IMR-90 (cell line): ENCODE data around the gene SCYGR6. TPM values are rescaled to one million over a fixed set of nuclear protein-coding genes. Genes with fewer than 3 reads are reported as not detected.

Experiments
- ATAC-seq: fragments of 200-7000 bp; cut with Tn5 transposase; 2 replicates; pipeline ENCODE4 v1.9.1; 2020; ENCODE audit warnings: low read depth, mild to moderate bottlenecking, moderate library complexity
- BruUV-seq: library from RNA; stranded (reverse); fragments of 400-500 nt; replicated peaks from 2 replicates; lab custom pipeline; 2021; lab: Mats Ljungman, UMichigan
- CTCF ChIA-PET: fragments of 300-600 bp; formaldehyde crosslinking; extraction: SDS; loops from one replicate; lab custom pipeline; 2021; ENCODE audit warnings: antibody characterized with exemption; lab: Yijun Ruan, JAX
- POLR2A ChIA-PET: fragments of 300-600 bp; sonication (Branson Sonifier 250); formaldehyde crosslinking; loops from one replicate; lab custom pipeline; 2022; ENCODE audit warnings: antibody characterized with exemption; ENCODE audit not compliant: unreplicated experiment; lab: Charles Lee
- DNase-seq: peaks from one replicate; pipeline ENCODE4 v3.0.0; 2013
- H2AFZ ChIP-seq: replicated peaks from 2 replicates; pipeline ENCODE3; 2013; ENCODE audit warnings: low read length, mild to moderate bottlenecking; ENCODE audit not compliant: poor library complexity
- H2AK5ac ChIP-seq: 2 replicates; pipeline ENCODE4 v1.6.1; 2013; ENCODE audit warnings: low read depth, low read length, inconsistent platforms
- H2AK9ac ChIP-seq: replicated peaks from 2 replicates; pipeline ENCODE3; 2013; ENCODE audit warnings: mild to moderate bottlenecking, low read depth, low read length, moderate library complexity; ENCODE audit not compliant: poor library complexity
- H2BK120ac ChIP-seq: 2 replicates; pipeline ENCODE4 v1.6.1; 2013; ENCODE audit warnings: low read depth, low read length, inconsistent platforms
- H2BK15ac ChIP-seq: 3 replicates; pipeline ENCODE4 v1.6.1; 2013; ENCODE audit warnings: low read depth, low read length, inconsistent platforms
- H2BK20ac ChIP-seq: 2 replicates; pipeline ENCODE4 v1.6.1; 2013; ENCODE audit warnings: low read depth, mild to moderate bottlenecking, inconsistent platforms, low read length, moderate library complexity
- H2BK5ac ChIP-seq: 2 replicates; pipeline ENCODE4 v1.6.1; 2013; ENCODE audit warnings: mild to moderate bottlenecking, low read depth, low read length, inconsistent platforms; ENCODE audit not compliant: poor library complexity, severe bottlenecking
- H3K14ac ChIP-seq: replicated peaks from 2 replicates; pipeline ENCODE4 v1.6.1; 2013; ENCODE audit warnings: low read depth, low read length, inconsistent platforms
- H3K18ac ChIP-seq: 2 replicates; pipeline ENCODE4 v1.6.1; 2013; ENCODE audit warnings: low read depth, low read length, control low read depth
- H3K23ac ChIP-seq: 2 replicates; pipeline ENCODE4 v1.6.1; 2013; ENCODE audit warnings: low read depth, low read length, inconsistent platforms
- H3K27ac ChIP-seq: 2 replicates; pipeline ENCODE4 v1.5.1; 2013; ENCODE audit warnings: mild to moderate bottlenecking, control low read depth, low read length; ENCODE audit not compliant: insufficient read depth
- H3K27me3 ChIP-seq: 2 replicates; pipeline ENCODE4 v1.6.1; 2013; ENCODE audit warnings: low read length; ENCODE audit not compliant: control insufficient read depth, insufficient read depth
- H3K36me3 ChIP-seq: 2 replicates; pipeline ENCODE4 v1.6.1; 2013; ENCODE audit warnings: low read length, mixed read lengths; ENCODE audit not compliant: control insufficient read depth, insufficient read depth
- H3K4ac ChIP-seq: 2 replicates; pipeline ENCODE4 v1.6.1; 2013; ENCODE audit warnings: low read depth, low read length, inconsistent platforms
- H3K4me1 ChIP-seq: 2 replicates; pipeline ENCODE4 v1.6.1; 2013; ENCODE audit warnings: low read length, mixed read lengths; ENCODE audit not compliant: control insufficient read depth, insufficient read depth
- H3K4me2 ChIP-seq: 2 replicates; pipeline ENCODE4 v1.6.1; 2013; ENCODE audit warnings: low read depth, mild to moderate bottlenecking, control low read depth, low read length, moderate library complexity
- H3K4me3 ChIP-seq: 2 replicates; pipeline ENCODE4 v1.5.1; 2013; ENCODE audit warnings: low read depth, mild to moderate bottlenecking, control low read depth, low read length, moderate library complexity; ENCODE audit not compliant: insufficient read depth
- H3K56ac ChIP-seq: 2 replicates; pipeline ENCODE4 v1.6.1; 2013; ENCODE audit warnings: low read length, inconsistent platforms; ENCODE audit not compliant: insufficient read depth; ENCODE audit errors: extremely low read depth
- H3K79me1 ChIP-seq, 2 experiments: 2 replicates each; pipeline ENCODE4 v1.6.1; 2013; ENCODE audit warnings: low read length in 2 of 2, inconsistent platforms in 1 of 2, low read depth in 1 of 2
- H3K9ac ChIP-seq: 2 replicates; pipeline ENCODE4 v1.6.1; 2013; ENCODE audit warnings: low read depth, low read length, control low read depth
- H3K9me1 ChIP-seq: 2 replicates; pipeline ENCODE4 v1.6.1; 2013; ENCODE audit warnings: low read length, inconsistent platforms; ENCODE audit not compliant: insufficient read depth
- H3K9me3 ChIP-seq: 2 replicates; pipeline ENCODE4 v1.6.1; 2013; ENCODE audit warnings: low read length; ENCODE audit not compliant: control insufficient read depth, insufficient read depth
- H4K20me1 ChIP-seq: 2 replicates; pipeline ENCODE4 v1.6.1; 2013; ENCODE audit warnings: low read length, inconsistent platforms; ENCODE audit not compliant: insufficient read depth
- H4K5ac ChIP-seq: 2 replicates; pipeline ENCODE4 v1.6.1; 2013; ENCODE audit warnings: mild to moderate bottlenecking, low read depth, low read length, control low read depth
- H4K8ac ChIP-seq, 2 experiments: 2 replicates each; pipeline ENCODE4 v1.6.1; 2013; ENCODE audit warnings: low read depth in 2 of 2, low read length in 2 of 2, control low read depth in 1 of 2, inconsistent platforms in 1 of 2
- H4K91ac ChIP-seq: 2 replicates; pipeline ENCODE4 v1.6.1; 2013; ENCODE audit warnings: low read depth, low read length, inconsistent platforms; ENCODE audit not compliant: insufficient read depth
- CHD1 ChIP-seq: IDR thresholded peaks from 2 replicates; pipeline ENCODE4 v1.6.1; 2012; ENCODE audit warnings: low read depth, low read length, improper control_type of control experiment
- CTCF ChIP-seq: conservative IDR thresholded peaks from 2 replicates; pipeline ENCODE4 v1.5.1; 2012; ENCODE audit warnings: mild to moderate bottlenecking, low read depth, low read length, improper control_type of control experiment
- FOS ChIP-seq: fragments of 150-350 bp; IDR thresholded peaks from 2 replicates; pipeline ENCODE4 v1.6.1; 2016; ENCODE audit warnings: low read depth, low read length
- MAZ ChIP-seq: IDR thresholded peaks from 2 replicates; pipeline ENCODE4 v1.6.1; 2012; ENCODE audit warnings: low read depth, mild to moderate bottlenecking, low read length, improper control_type of control experiment, moderate library complexity, borderline replicate concordance
- MXI1 ChIP-seq: IDR thresholded peaks from 2 replicates; pipeline ENCODE4 v1.6.1; 2012; ENCODE audit warnings: low read depth, mild to moderate bottlenecking, low read length, moderate library complexity, borderline replicate concordance
- NFE2L2 ChIP-seq: fragments of 150-350 bp; IDR thresholded peaks from 2 replicates; pipeline ENCODE4 v1.6.1; 2016; ENCODE audit warnings: low read depth, mild to moderate bottlenecking, low read length
- POLR2A ChIP-seq: IDR thresholded peaks from 2 replicates; pipeline ENCODE4 v1.6.1; 2012; ENCODE audit warnings: mild to moderate bottlenecking, low read depth, low read length
- RAD21 ChIP-seq: IDR thresholded peaks from 2 replicates; pipeline ENCODE4 v1.6.1; 2012; ENCODE audit warnings: low read length, improper control_type of control experiment
- RCOR1 ChIP-seq: IDR thresholded peaks from 2 replicates; pipeline ENCODE4 v1.6.1; 2012; ENCODE audit warnings: mild to moderate bottlenecking, low read length, improper control_type of control experiment; ENCODE audit not compliant: insufficient replicate concordance
- RFX5 ChIP-seq: IDR thresholded peaks from 2 replicates; pipeline ENCODE4 v1.8.0; 2012; ENCODE audit warnings: low read depth, mild to moderate bottlenecking, low read length, moderate library complexity
- SMC3 ChIP-seq: fragments of 150-350 bp; IDR thresholded peaks from 2 replicates; pipeline ENCODE4 v1.6.1; 2016; ENCODE audit warnings: low read depth, mild to moderate bottlenecking, antibody characterized with exemption, low read length, moderate library complexity
- USF2 ChIP-seq: fragments of 150-350 bp; IDR thresholded peaks from 2 replicates; pipeline ENCODE4 v1.6.1; 2017; ENCODE audit warnings: mild to moderate bottlenecking, antibody characterized with exemption, low read length, low read depth
- WGBS, 2 experiments: methylation state at CpG; one replicate each; pipeline versions ENCODE4 v1.1.5 to v1.1.7; 2013; ENCODE audit warnings: missing lambda C conversion rate in 2 of 2; ENCODE audit not compliant: insufficient read length in 1 of 2; ENCODE audit errors: extremely low coverage in 2 of 2; 5-methylcytosine and 5-hydroxymethylcytosine counted together
- dilution Hi-C: fragments of 300-500 bp; cut with HindIII; formaldehyde crosslinking; loops from one replicate; pipeline ENCODE4 v1.14.3; 2018; ENCODE audit warnings: low sequenced_read_pairs; ENCODE audit not compliant: unreplicated experiment
- in situ Hi-C: fragments of 300-500 bp; cut with MboI; formaldehyde crosslinking; loops from 3 replicates; pipeline ENCODE4 v1.14.3; 2019; ENCODE audit warnings: low sequenced_read_pairs, inconsistent platforms, mixed read lengths
- intact Hi-C: fragments of 100-400 bp; cut with micrococcal nuclease; formaldehyde crosslinking; loops from 2 replicates; pipeline ENCODE4 v1.10.0; 2022
- polyA plus RNA-seq, 3 experiments: library from polyadenylated mRNA; depleted of rRNA; stranded (reverse); fragments of >200 nt; gene quantifications; 2 replicates each; pipeline ENCODE4 v1.2.3, GENCODE V29; 2012; ENCODE audit warnings: low replicate concordance in 1 of 3
- total RNA-seq: library from RNA; depleted of rRNA; stranded (reverse); fragments of >200 nt; gene quantifications from 2 replicates; pipeline ENCODE4 v1.2.3, GENCODE V29; 2012
- TF ChIP-seq, protein P1 (sequence below): fragments of 150-350 bp; IDR thresholded peaks from 2 replicates; pipeline ENCODE4 v1.6.1; 2016; ENCODE audit warnings: low read depth, mild to moderate bottlenecking, low read length, moderate library complexity, borderline replicate concordance

SCYGR6 gene
- total and polyA plus RNA-seq, 2 of the 4 experiments (the other 2 are of a cell fraction) = not detected

DNA sequence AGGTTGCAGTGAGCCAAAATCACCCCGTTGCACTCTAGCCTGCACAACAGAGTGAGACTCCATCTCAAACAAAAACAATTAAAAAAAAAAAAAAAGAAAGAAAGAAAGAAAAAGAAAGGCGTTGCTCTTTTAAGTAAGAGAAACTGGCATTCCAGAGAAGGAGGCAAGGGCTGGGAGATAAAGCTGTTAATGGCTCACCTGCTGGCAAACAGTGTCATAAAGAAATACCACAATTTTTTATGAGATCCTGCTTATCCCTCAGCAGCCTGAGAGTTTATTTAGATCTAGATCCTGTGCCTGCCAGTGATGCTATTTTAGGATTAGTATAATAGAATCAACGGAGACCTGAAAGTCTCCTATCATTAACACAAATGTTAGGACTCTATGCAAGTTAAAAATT lies 23.0 kb downstream of the SCYGR6 start:
- Histone ChIP-seq H2BK5ac (no peak overlapping the region), H2BK15ac (no peak overlapping the region), H3K9ac (no peak overlapping the region), H4K91ac (no peak overlapping the region), H2BK20ac (no peak overlapping the region), H4K8ac (no peak overlapping the region), H3K4me2 (no peak overlapping the region), H3K27me3 (no peaks in the 10 kb centered on the region), H4K20me1 (no peaks in the 10 kb centered on the region), H3K4ac (no peak overlapping the region), H2AK5ac (no peak overlapping the region), H4K5ac (no peak overlapping the region), H3K4me1 (no peaks in the 10 kb centered on the region), H2AK9ac (no peak overlapping the region), H3K9me1 (no peaks in the 10 kb centered on the region), H3K27ac (no peak overlapping the region), H3K4me3 (no peak overlapping the region), H3K14ac (no peak overlapping the region), H3K18ac (no peak overlapping the region), H3K56ac (no peak overlapping the region), H2BK120ac (no peak overlapping the region), H3K23ac (no peak overlapping the region), H2AFZ (no peak overlapping the region), H3K9me3 (no peaks in the 10 kb centered on the region), H3K36me3 (no peaks in the 10 kb centered on the region), H3K79me1 (no peaks in the 10 kb centered on the region)
- ChIA-PET POLR2A (interaction anchor here (0.6 kb wide), 1 partner anchor 227 kb away, joined by 3 read pairs; no protein-coding TSS in a partner anchor), CTCF (no interaction called here)
- no TSS peak for BruUV-seq
- ATAC-seq (no peak), DNase-seq (no peak)
- WGBS, 2 experiments = no CpG with 5 or more reads among the region's 3 CpGs
- intact Hi-C loops = no loop called here
- dilution Hi-C loops = no loop called here
- in situ Hi-C loops = no loop called here
- no peak for TF ChIP-seq SMC3
- TF ChIP-seq CHD1 = no peak
- TF ChIP-seq RFX5 = no peak
- TF ChIP-seq MAZ = no peak
- TF ChIP-seq RCOR1 = no peak
- no peak for TF ChIP-seq RAD21
- TF ChIP-seq NFE2L2 = no peak
- TF ChIP-seq USF2 = no peak
- no peak for TF ChIP-seq POLR2A
- no peak for TF ChIP-seq CTCF
- TF ChIP-seq MXI1 = no peak
- no peak for TF ChIP-seq FOS
- TF ChIP-seq, protein P1, sequence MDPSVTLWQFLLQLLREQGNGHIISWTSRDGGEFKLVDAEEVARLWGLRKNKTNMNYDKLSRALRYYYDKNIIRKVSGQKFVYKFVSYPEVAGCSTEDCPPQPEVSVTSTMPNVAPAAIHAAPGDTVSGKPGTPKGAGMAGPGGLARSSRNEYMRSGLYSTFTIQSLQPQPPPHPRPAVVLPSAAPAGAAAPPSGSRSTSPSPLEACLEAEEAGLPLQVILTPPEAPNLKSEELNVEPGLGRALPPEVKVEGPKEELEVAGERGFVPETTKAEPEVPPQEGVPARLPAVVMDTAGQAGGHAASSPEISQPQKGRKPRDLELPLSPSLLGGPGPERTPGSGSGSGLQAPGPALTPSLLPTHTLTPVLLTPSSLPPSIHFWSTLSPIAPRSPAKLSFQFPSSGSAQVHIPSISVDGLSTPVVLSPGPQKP = no peak
